HTERT RPE-1 (cell line): Measurements from ENCODE around the gene SETDB2.
"Not testable (repeated sequence)": the region's sequence is repeated elsewhere in the genome, so short reads cannot be mapped to it uniquely, and the experiment has no call there.

ENCODE experiments used
- in situ Hi-C: fragments of 300-500 bp; cut with MboI; formaldehyde crosslinking; loops from 4 replicates; pipeline ENCODE4 v1.14.3; 2020; ENCODE audit warnings: low sequenced_read_pairs

Gene SETDB2

GRCh38 chr13:49464621-49465325 lies 20.7 kb downstream of the SETDB2 start:
- in situ Hi-C loops = no loop called here

- in situ Hi-C loops = no loop called here
Measured at GRCh38 chr13:49466292-49466838, 22.3 kb downstream of the SETDB2 start.

- in situ Hi-C loops = no loop called here
Measured at GRCh38 chr13:49472186-49472585, 28.1 kb downstream of the SETDB2 start.

- in situ Hi-C loops = no loop called here
Measured at GRCh38 chr13:49476529-49476928, 32.5 kb downstream of the SETDB2 start.

GRCh38 chr13:49481788-49482187 lies 37.7 kb downstream of the SETDB2 start:
- in situ Hi-C loops = no loop called here

- in situ Hi-C loops = no loop called here
Measured at GRCh38 chr13:49488563-49488962, 44.5 kb downstream of the SETDB2 start.

GRCh38 chr13:49494645-49495044 lies 50.6 kb downstream of the SETDB2 start:
- in situ Hi-C loops = no loop called here

GRCh38 chr13:49495783-49496762 lies 52.0 kb downstream of the SETDB2 start, which contains the start of gene PHF11:
TSS of gene PHF11 (plus strand) at chr13:49495953. CDS start at chr13:49496002, 49 bp downstream.
- in situ Hi-C loops = no loop called here

- in situ Hi-C loops = not testable (repeated sequence)
Measured at GRCh38 chr13:49496837-49497236, 52.8 kb downstream of the SETDB2 start.

GRCh38 chr13:49497272-49497671 lies 53.2 kb downstream of the SETDB2 start:
- in situ Hi-C loops = no loop called here

- in situ Hi-C loops = no loop called here
Measured at GRCh38 chr13:49498206-49498605, 54.1 kb downstream of the SETDB2 start.

GRCh38 chr13:49499889-49500660 lies 56.0 kb downstream of the SETDB2 start:
- in situ Hi-C loops = no loop called here

GRCh38 chr13:49502954-49503353 lies 58.9 kb downstream of the SETDB2 start:
- in situ Hi-C loops = no loop called here

GRCh38 chr13:49503951-49504350 lies 59.9 kb downstream of the SETDB2 start:
- in situ Hi-C loops = no loop called here

- in situ Hi-C loops = no loop called here
Measured at GRCh38 chr13:49512578-49512977, 68.5 kb downstream of the SETDB2 start.

GRCh38 chr13:49516467-49516866 lies 72.4 kb downstream of the SETDB2 start:
- in situ Hi-C loops = no loop called here

- in situ Hi-C loops = no loop called here
Measured at GRCh38 chr13:49517461-49517860, 73.4 kb downstream of the SETDB2 start.

GRCh38 chr13:49521224-49521623 lies 77.2 kb downstream of the SETDB2 start:
- in situ Hi-C loops = no loop called here

GRCh38 chr13:49524740-49525501 lies 80.8 kb downstream of the SETDB2 start:
- in situ Hi-C loops = no loop called here

GRCh38 chr13:49527123-49527522 lies 83.0 kb downstream of the SETDB2 start:
- in situ Hi-C loops = no loop called here
